ENCODE measurements around the gene SIL1. TPM values are rescaled to one million over a fixed set of nuclear protein-coding genes. Genes with fewer than 3 reads are reported as not detected.
A peak's percentile ranks its signal among the peaks of the same experiment; 100 is the strongest.
"Not testable (repeated sequence)": the region's sequence is repeated elsewhere in the genome, so short reads cannot be mapped to it uniquely, and the experiment has no call there.

The SIL1 gene
- total RNA-seq, 1 donor from 2014 or later = 41.6 TPM

DNA sequence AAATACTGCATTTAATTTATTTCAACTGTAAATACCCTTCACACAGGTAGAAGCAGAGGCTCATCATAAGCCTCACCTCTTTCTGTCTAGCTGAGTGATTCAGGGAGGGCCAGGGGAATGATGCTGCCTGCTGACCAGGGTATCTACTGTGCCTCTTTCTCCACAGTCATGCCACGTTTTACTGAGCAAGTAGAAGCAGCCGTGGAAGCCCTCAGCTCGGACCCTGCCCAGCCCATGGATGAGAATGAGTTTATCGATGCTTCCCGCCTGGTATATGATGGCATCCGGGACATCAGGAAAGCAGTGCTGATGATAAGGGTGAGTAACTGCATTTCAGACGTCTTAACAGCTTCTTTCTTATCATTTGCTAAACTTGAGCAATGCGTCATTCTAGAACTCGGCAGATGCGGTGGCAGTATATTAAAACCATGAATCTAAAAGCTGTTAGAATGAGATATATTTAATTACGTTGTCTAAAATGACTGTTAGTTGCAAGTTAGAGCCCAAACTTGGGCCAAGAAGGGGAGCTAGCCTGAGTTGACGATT is 273.0 kb downstream of the SIL1 start:
- FAIRE-seq (no peak), DNase-seq (ENCODE audit: low read depth) (no peak)
- peaks cover 38% of the 10 kb centered on the region for H3K36me3 ChIP-seq (ENCODE audit: insufficient read depth, low read length)
- no peaks in the 10 kb centered on the region for H3K9me3 ChIP-seq (ENCODE audit: insufficient read depth, low read depth, low read length)
- peaks cover 34% of the 10 kb centered on the region for H3K36me3 Mint-ChIP-seq (ENCODE audit: low read depth, unreplicated experiment)
- no peak overlapping the region for H3K4me3 Mint-ChIP-seq (ENCODE audit: unreplicated experiment)
- peaks cover 6% of the 10 kb centered on the region for H3K4me1 ChIP-seq (ENCODE audit: insufficient read depth, low read length)
- H3K27me3 ChIP-seq (ENCODE audit: insufficient read depth, low read length) = no peaks in the 10 kb centered on the region
- peaks cover 12% of the 10 kb centered on the region for H3K4me1 Mint-ChIP-seq (ENCODE audit: low read depth, unreplicated experiment)
- H3K27ac Mint-ChIP-seq (ENCODE audit: unreplicated experiment) = no peak overlapping the region
- H3K4me3 ChIP-seq (ENCODE audit: insufficient read depth, low read depth, low read length) = no peak overlapping the region
- H3K9me3 Mint-ChIP-seq (ENCODE audit: unreplicated experiment) = peaks cover 4% of the 10 kb centered on the region
- no peak overlapping the region for H3K9ac ChIP-seq (ENCODE audit: low read length)
- no peak overlapping the region for H2AFZ ChIP-seq (ENCODE audit: low read depth, low read length)
- TF ChIP-seq CTCF (IDR thresholded peaks at IDR 0.05; ENCODE audit: insufficient read depth, low read depth, low read length) = no peak
- no peak for TF ChIP-seq EZH2 (IDR thresholded peaks at IDR 0.05; ENCODE audit: insufficient read depth, low read length)
- H4K20me1 ChIP-seq (ENCODE audit: insufficient read depth, low read length) = peaks cover 68% of the 10 kb centered on the region
- H3K79me2 ChIP-seq (ENCODE audit: insufficient read depth, low read length) = peaks cover 50% of the 10 kb centered on the region
- no peak overlapping the region for H3K27ac ChIP-seq (ENCODE audit: low read depth, low read length)
- H3K27me3 Mint-ChIP-seq (ENCODE audit: low read depth, unreplicated experiment) = no peaks in the 10 kb centered on the region
- no peak overlapping the region for H3K4me2 ChIP-seq (ENCODE audit: low read length)

GRCh38 chr5:138922494-138922893 is 275.7 kb downstream of the SIL1 start:
- Histone ChIP-seq H3K9ac (ENCODE audit: low read length) (no peak overlapping the region), H3K27ac (ENCODE audit: low read depth, low read length) (no peak overlapping the region), H3K79me2 (ENCODE audit: insufficient read depth, low read length) (peaks cover 54% of the 10 kb centered on the region), H3K27me3 (ENCODE audit: insufficient read depth, low read length) (no peaks in the 10 kb centered on the region), H3K4me1 (ENCODE audit: insufficient read depth, low read length) (peaks cover 6% of the 10 kb centered on the region), H3K4me3 (ENCODE audit: insufficient read depth, low read depth, low read length) (no peak overlapping the region), H2AFZ (ENCODE audit: low read depth, low read length) (no peak overlapping the region), H3K9me3 (ENCODE audit: insufficient read depth, low read depth, low read length) (no peaks in the 10 kb centered on the region), H3K36me3 (ENCODE audit: insufficient read depth, low read length) (peaks cover 30% of the 10 kb centered on the region), H3K4me2 (ENCODE audit: low read length) (no peak overlapping the region), H4K20me1 (ENCODE audit: insufficient read depth, low read length) (peaks cover 53% of the 10 kb centered on the region)
- H3K27ac Mint-ChIP-seq (ENCODE audit: unreplicated experiment) = no peak overlapping the region
- no peak overlapping the region for H3K4me3 Mint-ChIP-seq (ENCODE audit: unreplicated experiment)
- TF ChIP-seq CTCF (IDR thresholded peaks at IDR 0.05; ENCODE audit: insufficient read depth, low read depth, low read length) = no peak
- TF ChIP-seq EZH2 (IDR thresholded peaks at IDR 0.05; ENCODE audit: insufficient read depth, low read length) = no peak
- peaks cover 33% of the 10 kb centered on the region for H3K36me3 Mint-ChIP-seq (ENCODE audit: low read depth, unreplicated experiment)
- no peak for DNase-seq (ENCODE audit: low read depth)
- FAIRE-seq = no peak
- peaks cover 4% of the 10 kb centered on the region for H3K9me3 Mint-ChIP-seq (ENCODE audit: unreplicated experiment)
- no peaks in the 10 kb centered on the region for H3K27me3 Mint-ChIP-seq (ENCODE audit: low read depth, unreplicated experiment)
- peaks cover 10% of the 10 kb centered on the region for H3K4me1 Mint-ChIP-seq (ENCODE audit: low read depth, unreplicated experiment)

- Histone ChIP-seq H3K4me2 (ENCODE audit: low read length) (peak overlapping the region; percentile 12), H3K79me2 (ENCODE audit: insufficient read depth, low read length) (peaks cover 50% of the 10 kb centered on the region), H3K36me3 (ENCODE audit: insufficient read depth, low read length) (peaks cover 24% of the 10 kb centered on the region), H4K20me1 (ENCODE audit: insufficient read depth, low read length) (peaks cover 42% of the 10 kb centered on the region)
- not testable (repeated sequence) for FAIRE-seq; H3K27ac ChIP-seq (ENCODE audit: low read depth, low read length); H3K27me3 ChIP-seq (ENCODE audit: insufficient read depth, low read length); H3K9me3 Mint-ChIP-seq (ENCODE audit: unreplicated experiment); H3K4me3 ChIP-seq (ENCODE audit: insufficient read depth, low read depth, low read length); H2AFZ ChIP-seq (ENCODE audit: low read depth, low read length); H3K4me1 Mint-ChIP-seq (ENCODE audit: low read depth, unreplicated experiment); H3K4me3 Mint-ChIP-seq (ENCODE audit: unreplicated experiment); H3K9ac ChIP-seq (ENCODE audit: low read length); H3K4me1 ChIP-seq (ENCODE audit: insufficient read depth, low read length); H3K27me3 Mint-ChIP-seq (ENCODE audit: low read depth, unreplicated experiment); DNase-seq (ENCODE audit: low read depth); H3K9me3 ChIP-seq (ENCODE audit: insufficient read depth, low read depth, low read length)
- peak overlapping the region; percentile 28 for H3K27ac Mint-ChIP-seq (ENCODE audit: unreplicated experiment)
- peaks cover 24% of the 10 kb centered on the region for H3K36me3 Mint-ChIP-seq (ENCODE audit: low read depth, unreplicated experiment)
Observed at GRCh38 chr5:138921362-138921761, 276.8 kb downstream of the SIL1 start.
